ENCODE measurements around the gene MSGN1.

DNA sequence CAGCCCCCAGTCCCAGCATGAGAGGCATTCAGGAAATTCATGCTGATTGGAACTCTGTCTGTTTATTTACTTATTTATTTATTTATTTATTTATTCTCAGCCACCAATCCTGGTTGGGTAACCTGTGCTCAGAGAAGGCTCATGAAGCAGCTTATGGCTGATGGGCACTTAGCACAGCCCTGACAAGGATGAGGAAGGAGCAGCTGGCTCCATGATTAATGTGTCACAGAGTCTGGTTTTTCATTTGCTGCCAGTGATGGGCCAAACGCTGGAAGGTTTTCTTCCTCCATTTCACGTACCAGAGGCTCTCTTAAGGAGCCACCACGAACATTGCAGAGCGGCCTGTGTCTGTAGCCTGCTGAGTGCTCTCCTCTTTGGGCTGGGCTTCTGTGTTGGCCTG lies 33.9 kb downstream of the MSGN1 start:
- TF ChIP-seq POLR2A (IDR thresholded peaks at IDR 0.05): no peak
- TF ChIP-seq, protein P1, sequence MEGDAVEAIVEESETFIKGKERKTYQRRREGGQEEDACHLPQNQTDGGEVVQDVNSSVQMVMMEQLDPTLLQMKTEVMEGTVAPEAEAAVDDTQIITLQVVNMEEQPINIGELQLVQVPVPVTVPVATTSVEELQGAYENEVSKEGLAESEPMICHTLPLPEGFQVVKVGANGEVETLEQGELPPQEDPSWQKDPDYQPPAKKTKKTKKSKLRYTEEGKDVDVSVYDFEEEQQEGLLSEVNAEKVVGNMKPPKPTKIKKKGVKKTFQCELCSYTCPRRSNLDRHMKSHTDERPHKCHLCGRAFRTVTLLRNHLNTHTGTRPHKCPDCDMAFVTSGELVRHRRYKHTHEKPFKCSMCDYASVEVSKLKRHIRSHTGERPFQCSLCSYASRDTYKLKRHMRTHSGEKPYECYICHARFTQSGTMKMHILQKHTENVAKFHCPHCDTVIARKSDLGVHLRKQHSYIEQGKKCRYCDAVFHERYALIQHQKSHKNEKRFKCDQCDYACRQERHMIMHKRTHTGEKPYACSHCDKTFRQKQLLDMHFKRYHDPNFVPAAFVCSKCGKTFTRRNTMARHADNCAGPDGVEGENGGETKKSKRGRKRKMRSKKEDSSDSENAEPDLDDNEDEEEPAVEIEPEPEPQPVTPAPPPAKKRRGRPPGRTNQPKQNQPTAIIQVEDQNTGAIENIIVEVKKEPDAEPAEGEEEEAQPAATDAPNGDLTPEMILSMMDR (IDR thresholded peaks at IDR 0.05): no peak

Measured in testis (tissue), 2 donors.